Measurements from ENCODE around the gene CCDC60.

Gene CCDC60, protein sequence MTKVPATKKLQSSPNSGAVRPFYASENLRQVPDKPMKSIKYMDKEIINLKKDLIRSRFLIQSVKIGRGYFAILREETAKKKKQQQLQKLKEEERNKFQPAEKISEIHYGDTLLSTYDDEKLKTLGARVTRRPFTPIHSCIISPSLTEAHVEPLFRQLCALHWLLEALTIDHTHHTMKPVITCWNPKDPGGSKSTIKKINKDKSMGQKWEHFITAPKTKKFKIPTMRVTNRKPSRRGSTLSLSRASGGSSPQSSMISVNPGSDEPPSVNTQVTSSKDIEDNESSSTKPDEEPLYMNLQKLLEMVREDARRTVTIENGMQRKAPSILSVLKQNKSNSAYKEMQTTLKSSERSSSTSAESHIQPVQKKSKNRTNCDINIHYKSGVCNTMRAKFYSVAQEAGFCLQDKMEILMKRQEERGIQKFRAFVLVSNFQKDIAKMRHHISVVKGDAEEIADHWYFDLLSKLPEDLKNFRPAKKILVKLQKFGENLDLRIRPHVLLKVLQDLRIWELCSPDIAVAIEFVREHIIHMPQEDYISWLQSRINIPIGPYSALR

DNA sequence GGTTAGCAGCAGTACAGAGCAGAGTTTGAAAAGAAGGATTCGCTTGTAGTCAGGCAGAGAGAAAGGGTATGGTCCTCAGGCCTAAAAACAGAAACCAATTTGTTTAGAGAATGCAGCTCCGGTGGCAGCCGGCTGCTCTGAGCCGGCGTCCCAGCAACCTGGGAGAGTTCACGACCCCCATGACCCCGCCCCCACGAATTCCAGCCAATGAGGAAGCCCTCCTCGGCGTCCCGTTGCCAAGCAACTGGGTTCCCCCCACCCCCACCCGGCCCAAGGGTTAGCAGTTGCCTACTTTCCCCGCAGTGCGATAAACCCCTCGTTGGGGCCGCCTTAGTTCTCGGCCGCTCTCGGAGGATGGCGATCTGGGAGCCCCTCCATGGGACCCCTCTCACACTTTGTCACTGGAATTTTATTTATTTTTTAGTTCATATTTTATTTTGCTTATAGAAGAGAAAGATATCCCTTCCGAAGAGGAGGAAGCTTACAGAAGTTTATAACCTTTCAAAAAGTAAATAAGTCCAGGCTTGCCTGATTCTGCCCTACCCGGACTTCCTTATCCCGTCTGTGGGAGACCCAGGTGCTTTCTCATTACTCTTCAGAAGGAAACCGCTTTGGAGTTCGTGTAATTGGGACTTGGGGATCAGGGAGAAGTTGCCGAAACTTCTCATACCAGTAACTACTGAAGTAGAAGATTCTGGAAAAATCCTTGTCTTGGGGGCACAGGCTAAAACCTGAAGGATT is at the start of gene CCDC60:
Gene CCDC60, plus strand, starts transcription at position 300 of the 741 bp plus-strand sequence. CDS start 448 bp downstream, outside the sequence.
- DNase-seq (ENCODE audit: low spot score): peak; percentile 96

- no peak for DNase-seq (ENCODE audit: low spot score)
Observed at GRCh38 chr12:119288576-119288975, 46.0 kb upstream of the CCDC60 start.

DNA sequence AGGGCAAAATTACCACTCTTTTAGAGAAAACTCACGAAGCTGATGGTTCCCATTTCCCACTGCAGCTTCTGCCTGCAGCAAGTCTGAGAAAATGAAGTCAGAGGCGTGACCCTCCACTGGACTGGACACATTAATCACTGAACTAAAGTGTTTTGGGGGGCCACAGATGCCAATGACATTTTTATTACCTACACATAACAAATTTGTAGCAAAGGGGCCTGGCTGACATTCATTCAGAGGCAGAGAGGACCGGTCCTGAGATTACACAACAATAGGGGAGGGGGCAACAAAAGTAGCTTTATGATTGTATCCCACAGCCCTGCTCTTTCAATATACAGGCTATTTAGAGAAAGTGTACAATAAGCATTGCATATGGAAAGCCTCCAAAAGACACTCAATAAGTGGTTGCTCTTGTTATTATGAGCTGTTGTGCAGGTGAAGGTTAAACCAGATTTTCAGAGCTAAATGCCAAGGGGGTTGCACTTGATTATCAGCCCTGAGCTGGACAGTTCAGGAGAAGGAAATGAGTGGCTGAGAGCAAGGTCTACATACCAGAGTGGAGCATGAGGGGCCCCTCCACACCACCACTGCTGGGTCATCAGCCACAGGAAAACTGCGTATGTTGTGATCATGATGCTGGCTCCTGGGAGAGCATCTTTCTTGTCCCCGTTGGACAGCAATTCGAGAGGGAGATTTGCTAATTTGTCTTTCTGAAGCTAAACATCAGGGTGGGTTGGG is 41.5 kb upstream of the CCDC60 start:
- no peak for DNase-seq (ENCODE audit: low spot score)

GRCh38 chr12:119294211-119294610 is 40.3 kb upstream of the CCDC60 start:
- DNase-seq (ENCODE audit: low spot score): no peak

DNA sequence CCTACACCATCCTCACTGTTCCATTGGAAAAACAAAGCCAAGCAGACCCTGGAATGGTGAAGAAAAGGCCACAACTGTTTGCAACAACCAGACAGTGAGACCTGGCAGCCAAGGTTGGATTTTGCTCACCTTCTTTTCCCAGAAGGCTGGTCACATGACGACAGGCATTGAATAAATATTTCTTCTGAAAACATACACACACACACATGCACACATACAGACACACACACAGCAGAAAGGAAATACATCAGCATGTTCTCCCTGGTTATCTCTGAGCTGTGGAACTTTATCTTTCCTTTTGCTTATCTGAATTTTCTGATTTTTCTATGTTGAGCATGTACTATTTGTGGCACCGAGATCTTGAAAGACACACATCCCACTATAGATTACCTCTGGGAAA is 38.0 kb upstream of the CCDC60 start:
- DNase-seq (ENCODE audit: low spot score): no peak

GRCh38 chr12:119299130-119299529 is 35.4 kb upstream of the CCDC60 start:
- no peak for DNase-seq (ENCODE audit: low spot score)

DNA sequence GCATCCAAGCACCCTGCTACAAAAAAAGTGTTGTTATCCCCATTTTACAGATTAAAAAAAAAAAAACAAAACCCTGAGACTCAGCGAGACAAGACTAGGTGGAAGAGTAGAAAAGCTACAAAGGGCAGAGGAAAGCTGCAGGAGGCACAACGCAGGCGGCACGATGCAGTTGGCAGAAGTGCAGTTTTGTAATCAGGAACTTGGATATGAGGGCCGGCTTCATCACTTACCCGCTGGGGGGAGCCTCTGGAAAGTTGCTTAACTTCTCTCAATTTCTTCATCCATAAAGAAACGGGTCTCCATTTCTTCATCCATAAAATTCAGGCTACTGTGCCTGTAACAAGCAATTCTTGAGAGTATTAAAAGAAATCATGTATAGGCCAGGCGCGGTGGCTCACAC is 33.1 kb upstream of the CCDC60 start:
- DNase-seq (ENCODE audit: low spot score): no peak

DNA sequence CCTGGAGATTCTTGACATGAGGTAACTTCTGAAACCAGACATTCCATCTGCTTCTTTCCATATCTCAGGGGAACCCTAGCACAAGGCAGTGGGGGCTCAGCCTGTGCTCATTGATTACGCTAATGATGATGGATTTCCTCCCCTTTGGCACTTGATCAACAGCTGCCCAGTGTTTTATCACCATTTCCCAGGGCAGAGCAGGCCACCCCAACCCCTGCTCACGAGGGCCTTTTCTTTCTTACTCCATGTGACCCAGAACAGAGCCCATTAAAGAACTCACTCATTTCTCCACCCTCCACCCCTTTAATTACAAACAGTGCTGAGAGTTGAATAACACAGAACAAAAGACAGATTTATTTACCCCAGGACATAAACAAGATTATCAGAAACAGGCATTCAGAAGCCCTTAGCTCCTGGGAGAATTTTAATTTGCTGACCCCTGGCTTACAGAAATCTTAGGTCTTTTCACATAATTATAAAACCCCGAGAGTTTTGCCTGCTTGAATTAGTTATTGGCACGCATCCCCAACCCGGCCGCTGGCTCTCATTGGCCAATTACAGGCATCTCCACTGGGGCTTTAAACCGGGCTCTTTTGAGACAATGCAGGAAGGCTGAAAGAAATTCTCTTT is 32.0 kb upstream of the CCDC60 start:
- DNase-seq (ENCODE audit: low spot score): peak; percentile 80

GRCh38 chr12:119306593-119306992 is 27.9 kb upstream of the CCDC60 start:
- DNase-seq (ENCODE audit: low spot score): no peak

GRCh38 chr12:119307747-119308146 is 26.8 kb upstream of the CCDC60 start:
- no peak for DNase-seq (ENCODE audit: low spot score)

DNA sequence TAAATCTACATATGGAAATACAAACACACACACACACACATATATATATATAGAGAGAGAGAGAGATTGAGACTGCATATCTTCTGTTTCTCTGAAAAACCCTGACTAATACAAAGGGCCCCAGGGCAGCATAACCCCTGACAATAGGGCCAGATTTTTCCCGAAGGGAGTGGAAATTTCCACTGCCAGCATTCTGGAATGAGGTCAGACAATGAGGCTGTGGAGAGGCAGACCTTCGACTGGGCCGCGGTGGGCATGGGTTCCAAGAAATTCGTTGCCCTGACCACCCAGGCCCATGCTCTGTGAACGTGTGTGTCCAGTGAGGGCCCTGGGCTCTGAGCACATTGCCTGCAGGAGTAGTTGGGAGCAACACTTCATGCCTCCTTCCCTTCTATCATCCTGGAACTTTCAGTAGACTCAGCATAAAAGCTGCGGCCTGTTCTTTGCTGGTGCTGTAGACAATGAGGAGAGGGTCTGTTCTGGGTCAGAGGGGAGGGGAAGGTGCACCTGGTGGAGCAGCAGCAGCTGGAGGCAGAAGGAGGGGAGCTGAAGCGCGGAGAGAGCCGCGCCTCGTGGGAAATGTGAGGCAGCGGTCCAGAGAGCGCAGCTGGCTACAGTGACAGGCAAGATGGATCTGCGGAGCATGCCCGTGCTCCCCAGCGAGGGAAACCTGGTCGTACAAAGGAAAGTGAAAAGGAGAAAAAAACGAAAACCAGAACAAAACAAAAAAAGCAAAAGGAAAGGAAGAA is 25.6 kb upstream of the CCDC60 start:
- no peak for DNase-seq (ENCODE audit: low spot score)

DNA sequence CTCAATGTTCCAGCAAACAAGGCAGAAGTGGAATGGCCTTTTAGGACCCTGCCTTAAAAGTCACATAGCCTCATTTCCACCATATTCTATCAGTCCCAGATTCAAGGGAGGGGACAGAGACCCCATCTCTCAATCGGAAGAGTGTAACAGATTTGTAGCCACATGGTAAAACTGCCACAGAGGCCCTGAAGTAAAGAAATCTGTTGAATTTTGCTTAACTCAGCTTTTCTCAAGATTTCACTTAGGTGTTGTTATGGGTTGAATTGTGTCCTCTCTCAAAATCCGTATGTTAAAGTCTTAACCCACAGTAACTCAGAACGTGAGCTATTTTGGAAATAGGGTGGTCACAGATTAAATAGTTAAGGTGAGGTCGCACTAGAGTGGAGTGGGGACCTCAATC is 22.7 kb upstream of the CCDC60 start:
- no peak for DNase-seq (ENCODE audit: low spot score)

DNA sequence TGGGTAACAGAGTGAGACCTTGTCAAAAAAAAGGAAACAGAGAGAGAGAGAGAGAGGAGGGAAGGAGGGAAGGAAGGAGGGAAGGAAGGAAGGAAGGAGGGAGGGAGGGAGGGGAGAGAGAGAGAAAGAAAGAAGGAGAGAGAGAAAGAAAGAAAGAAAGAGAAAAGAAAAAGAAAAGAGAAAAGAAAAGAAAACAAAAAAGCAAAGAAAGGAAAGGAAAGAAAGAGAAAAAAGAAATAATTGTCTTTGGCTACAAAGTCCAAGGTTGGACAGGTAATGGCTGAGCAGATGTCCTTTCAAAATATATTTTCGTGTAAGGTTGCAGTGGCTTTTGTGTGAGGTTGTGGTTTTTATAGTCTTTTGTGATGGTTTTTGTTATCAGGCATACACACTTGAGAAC is 21.6 kb upstream of the CCDC60 start:
- DNase-seq (ENCODE audit: low spot score): no peak

DNA sequence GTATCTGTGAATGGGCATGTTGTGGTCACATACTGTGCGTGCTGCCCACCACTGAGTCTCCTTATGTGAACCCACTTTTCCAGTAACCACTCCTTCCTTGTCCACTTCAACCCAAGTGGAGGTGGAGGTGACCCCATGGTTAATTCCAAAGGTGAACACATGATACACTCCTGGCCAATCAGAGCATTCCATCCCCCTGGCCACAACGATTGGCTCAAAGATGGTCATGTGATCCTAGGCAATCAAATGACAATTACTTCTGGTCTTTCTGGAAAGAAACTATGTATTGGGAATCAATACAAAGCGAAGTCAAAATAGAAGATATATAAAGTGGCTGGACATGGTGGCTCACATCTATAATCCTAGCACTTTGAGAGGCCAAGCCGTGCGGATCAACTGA is 20.2 kb upstream of the CCDC60 start:
- DNase-seq (ENCODE audit: low spot score): no peak

- DNase-seq (ENCODE audit: low spot score): no peak
Observed at GRCh38 chr12:119319638-119320037, 14.9 kb upstream of the CCDC60 start.

- DNase-seq (ENCODE audit: low spot score): no peak
Observed at GRCh38 chr12:119320678-119321077, 13.9 kb upstream of the CCDC60 start.

DNA sequence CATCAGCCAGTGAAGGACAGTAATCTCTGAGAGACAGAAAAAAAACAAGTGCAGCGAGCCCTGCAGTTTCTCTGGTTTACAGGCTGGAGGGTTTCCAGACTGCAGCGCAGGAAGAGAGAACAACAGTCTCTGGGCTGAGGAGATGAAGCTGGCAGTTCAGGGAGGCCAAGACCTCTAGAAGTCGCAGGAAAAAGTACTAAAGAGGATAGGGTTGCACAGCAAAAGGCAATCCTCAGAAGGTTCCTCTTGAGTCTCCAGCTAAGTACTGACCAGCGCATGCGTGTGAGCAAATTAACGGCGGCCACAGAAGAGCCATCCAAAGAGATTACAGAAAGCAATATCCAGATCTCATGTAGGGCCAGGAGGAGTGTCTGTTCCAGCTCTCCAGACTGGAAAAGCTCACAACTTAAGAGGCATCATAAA is 12.2 kb upstream of the CCDC60 start:
- no peak for DNase-seq (ENCODE audit: low spot score)

GRCh38 chr12:119325813-119326212 is 8.7 kb upstream of the CCDC60 start:
- no peak for DNase-seq (ENCODE audit: low spot score)

DNA sequence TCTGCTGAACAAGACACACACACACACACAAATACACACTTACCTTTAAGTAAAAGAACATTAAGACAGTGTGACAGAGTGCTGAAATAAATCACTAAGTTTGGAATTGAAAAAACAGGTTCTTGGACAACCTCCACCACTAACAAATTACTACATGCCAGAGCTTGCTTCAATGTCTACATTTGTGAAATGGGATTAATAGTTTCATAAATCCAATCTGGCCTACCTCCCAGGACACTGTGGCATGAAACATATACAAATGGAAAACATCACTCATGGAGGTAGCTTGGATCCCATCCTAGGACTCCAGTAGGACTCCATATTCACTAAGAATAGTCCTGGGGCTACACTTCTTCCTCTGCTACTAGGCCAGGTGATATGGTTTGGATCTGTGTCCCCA is 8.2 kb upstream of the CCDC60 start:
- no peak for DNase-seq (ENCODE audit: low spot score)

DNA sequence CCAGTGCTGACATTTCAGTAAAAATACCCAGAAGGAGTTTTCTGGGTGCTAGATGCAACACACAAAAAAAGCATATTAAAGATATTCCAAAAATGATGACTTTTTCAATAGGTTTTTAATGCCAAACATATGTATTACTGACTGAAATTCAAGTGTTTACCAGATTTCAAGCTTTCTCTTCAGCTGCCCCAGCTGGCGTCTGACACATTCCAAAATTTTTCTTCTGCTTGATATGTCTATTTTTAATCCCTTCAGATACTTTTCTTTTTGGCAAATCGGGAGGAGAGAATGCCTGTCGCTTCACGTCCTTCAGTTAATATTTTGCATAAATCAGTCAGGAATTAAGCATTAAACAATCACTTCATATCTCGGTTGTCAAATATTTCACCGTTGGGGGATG is 7.1 kb upstream of the CCDC60 start:
- no peak for DNase-seq (ENCODE audit: low spot score)

GRCh38 chr12:119328111-119328510 is 6.4 kb upstream of the CCDC60 start:
- DNase-seq (ENCODE audit: low spot score): peak; percentile 68
